GM19043 (cell line): ENCODE results near the gene MYO10.

Source experiments
- ATAC-seq: cut with Tn5 transposase; IDR thresholded peaks from one replicate; pipeline ENCODE4 v1.9.1; 2021; ENCODE audit warnings: low read depth; ENCODE audit not compliant: unreplicated experiment

Gene MYO10

GRCh38 chr5:16944816-16945562 is 8.9 kb upstream of the MYO10 start:
- no peak for ATAC-seq

DNA sequence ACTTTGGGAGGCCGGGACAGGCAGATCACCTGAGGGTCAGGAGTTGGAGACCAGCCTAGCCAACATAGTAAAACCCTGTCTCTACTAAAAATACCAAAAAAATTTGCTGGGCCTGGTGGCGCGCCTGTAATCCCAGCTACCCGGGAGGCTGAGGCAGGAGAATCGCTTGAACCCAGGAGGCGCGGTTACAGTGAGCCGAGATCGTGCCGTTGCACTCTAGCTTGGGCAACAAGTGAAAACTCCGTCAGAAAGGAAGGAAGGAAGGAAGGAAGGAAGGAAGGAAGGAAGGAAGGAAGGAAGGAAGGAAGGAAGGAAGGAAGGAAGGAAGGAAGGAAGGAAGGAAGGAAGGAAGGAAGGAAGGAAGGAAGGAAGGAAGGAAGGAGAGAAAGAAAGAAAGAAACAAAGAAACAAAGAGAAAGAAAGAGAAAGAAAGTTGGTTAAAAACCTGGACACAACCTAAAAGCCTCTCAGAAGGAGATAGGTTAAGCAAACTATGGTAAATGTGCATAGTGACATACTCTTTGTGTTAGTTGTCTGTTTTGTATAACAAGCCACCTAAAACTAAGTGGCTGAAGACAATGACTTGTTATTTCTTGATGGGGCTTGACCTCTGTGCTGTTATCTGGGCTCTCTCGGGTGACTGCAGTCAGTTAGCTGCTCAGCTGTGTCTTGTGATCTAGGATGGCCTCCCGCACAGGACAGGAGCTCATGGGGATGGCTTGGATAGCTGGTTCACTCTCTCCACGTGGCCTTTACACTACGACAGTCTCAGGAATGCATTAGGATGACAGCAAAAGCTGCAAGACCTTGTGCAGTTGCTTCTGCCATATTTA is 8.0 kb upstream of the MYO10 start:
- ATAC-seq: no peak

DNA sequence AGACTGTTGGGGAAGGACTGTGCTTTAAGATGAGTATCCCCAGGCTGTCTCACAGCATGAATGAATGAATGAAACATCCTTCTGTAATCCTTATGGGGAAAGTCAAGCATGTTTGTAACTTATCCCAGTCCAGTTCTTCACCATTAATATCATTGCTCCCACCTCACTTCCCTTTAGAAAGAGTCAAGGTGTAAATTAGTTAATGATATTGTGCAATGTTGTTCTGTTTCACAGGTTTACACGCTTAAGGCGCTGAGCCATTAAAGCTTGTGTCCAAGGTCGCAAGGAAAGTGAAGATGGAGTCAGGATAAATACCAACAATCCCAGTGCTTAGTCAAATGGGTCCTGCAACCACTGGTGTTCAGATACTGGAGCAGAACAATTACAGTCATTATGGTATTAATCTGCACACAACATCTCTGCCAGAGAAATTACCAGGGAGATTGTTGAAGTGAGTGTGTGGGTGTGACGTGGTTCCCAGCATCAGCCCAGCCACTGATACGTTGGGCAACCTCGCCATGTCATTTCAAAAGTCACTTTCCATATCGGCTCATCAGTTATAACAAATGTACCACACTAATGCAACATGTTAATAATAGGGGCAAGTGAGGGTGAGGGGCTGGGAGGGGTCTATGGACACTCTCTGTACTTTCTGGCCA is 1.5 kb upstream of the MYO10 start:
- ATAC-seq: no peak

DNA sequence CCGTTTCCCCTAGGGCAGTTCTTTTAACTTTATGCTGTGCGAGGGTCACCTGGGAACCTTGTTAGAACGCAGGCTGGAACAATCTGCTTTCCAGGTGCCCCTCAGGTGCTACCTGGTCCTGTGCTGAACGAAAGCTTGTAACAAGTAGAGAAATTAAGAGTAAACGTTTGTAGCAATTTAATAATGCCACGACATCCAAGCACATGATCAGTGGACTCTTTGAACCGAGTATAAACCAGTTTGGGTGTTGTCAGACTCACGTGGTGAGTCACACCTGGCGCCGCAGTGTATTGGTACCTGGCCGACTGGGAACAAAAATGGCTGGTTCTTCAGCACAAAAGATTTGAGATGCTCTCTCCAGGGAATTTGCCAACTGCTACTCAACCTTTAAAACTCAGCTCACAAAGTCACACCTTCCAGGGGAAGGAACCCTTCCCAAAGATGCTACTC is 926 bp upstream of the MYO10 start:
- ATAC-seq: no peak

DNA sequence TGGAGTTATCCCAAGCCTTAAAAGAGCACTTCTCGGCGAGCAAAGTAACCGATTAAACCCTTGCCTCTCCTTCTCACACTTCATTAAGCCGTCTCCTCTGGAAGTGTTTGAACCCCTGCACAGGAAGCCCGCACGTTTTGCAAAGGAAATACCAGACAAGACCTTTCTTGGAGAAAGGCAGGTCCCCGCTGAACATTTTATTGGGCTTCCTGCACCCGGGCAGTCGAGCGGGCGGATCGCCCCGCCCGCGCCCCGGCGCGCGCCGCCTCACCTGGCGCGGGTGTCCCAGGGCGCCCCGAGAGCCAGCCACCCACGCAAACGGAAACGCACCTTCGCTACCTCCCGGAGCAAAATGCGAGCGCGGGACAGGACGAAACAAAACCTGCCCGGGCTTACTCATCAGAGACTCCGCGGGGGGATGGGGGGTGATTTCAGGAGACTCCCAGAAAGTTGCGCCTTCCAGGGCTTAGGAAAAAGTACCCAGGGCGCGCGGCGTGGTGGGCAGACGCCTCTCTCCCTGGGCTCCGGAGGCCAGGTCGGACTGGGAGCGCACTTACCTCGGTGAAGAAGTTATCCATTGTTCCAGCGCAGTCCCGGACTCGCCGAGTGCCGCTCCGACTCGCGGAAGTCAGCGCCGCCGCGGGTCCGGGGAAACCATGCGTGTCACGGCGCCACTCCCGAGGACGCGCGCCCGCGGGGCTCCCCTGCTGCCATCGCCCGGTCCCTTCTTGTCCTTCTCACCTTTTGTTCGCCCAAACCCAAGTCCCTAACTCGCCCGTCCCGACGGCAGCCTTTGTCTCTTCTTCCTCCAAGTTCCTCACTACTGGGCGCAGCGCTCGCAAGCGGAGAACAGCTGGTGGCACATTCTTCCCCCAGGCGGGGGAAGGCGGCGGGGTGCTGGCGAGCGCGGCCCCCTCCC is 598 bp downstream of the MYO10 start:
- peak; percentile 43 for ATAC-seq

DNA sequence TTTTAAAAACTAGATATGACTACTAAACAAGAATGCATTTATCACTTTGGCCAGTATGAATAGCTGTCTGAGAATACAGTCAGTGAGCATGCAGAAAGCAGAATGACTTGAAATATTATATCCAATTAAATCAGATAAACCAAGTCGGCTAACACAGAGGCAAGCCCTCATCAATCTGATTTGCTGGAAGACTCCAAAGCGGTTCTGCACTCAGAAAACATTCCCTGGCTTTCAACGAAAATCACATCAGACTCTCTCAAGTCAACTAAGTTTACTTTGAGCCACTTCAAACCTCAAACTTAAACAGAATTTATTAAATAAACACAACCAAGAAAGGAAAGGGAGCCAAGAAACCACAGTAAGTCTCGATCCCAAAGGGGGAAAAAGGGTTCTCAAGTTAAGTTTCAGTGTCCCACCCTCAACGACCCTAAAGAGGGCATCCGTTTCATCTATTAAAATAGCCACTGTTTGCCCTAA is 1.4 kb downstream of the MYO10 start:
- ATAC-seq: no peak

DNA sequence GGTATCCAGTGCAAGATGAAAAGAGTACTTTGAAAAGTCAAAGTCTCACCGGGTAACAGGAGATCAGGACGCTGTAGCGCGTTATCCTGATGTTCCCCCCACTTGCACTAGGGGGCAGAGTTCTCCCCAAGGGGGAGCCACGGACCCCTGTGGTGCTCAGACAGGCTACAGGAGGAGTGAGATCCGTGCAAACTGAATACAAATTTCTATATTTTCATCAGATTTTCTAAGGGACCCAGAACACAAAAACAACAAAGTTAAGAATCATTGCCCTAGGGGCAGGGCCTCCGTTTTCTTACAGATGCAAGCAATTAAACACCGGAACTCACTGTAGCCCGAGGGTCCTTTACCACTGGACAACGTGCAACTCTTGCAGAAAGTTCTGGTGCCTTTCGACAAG is 2.0 kb downstream of the MYO10 start:
- peak; percentile 64 for ATAC-seq

GRCh38 chr5:16933337-16933736 is 2.8 kb downstream of the MYO10 start:
- no peak for ATAC-seq

DNA sequence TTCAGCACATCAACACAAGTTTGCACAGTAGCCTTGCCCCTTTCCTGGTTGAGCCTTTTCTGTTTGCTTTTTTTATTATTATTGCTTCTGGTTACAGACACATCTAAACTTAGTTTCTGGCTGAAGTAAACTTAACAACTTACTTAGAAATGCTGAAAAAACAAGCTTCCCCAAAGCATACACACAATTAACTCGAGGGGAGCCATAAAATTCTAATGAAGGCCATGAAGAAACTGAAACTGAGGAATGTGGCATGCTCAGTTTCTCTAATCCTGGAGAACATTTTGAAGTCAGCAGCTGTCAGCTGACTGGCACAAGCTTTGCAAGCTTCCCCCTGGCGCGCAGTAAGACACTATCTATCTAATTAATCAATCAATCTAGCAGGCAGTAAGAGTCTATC is 3.7 kb downstream of the MYO10 start:
- no peak for ATAC-seq

GRCh38 chr5:16931334-16932110 is 4.6 kb downstream of the MYO10 start:
- no peak for ATAC-seq

- no peak for ATAC-seq
These were observed 5.6 kb downstream of the MYO10 start for GRCh38 chr5:16930496-16930895.

DNA sequence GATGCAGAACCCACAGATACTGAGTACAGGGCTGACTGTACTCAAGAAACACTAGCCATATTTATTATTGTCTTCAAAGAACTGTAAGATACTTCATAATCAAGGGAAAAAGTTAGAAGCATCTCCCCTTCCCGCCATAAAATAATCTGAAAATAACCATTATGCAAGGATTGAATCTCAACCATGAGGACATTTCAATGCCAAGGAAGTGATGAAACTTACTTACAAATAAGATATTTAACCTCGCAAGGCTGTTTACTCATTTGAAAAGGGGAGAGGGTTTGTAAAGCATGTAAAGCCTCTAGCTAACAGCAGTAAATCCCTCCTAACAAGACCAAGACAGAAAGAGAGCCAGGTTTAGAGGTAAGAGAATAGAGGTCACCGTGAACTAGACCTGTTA is 6.3 kb downstream of the MYO10 start:
- ATAC-seq: no peak

DNA sequence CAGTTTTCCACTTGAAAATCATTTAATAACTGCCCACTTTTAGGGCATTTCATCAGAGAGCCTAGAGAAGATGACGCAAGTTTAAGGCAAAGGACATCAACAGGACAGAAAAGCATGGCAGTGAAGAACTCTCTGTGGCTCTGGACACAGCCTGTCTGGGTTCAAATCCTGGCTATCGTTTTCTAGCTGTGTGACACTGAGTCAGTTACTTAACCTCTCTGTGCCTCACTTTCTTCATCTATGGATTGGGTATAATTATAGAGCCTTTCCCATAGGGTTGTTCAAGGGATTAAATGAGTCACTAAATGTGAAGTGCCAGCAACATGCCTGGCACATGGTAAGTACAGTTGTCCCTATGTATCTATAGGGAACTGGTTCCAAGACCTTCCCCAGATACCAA is 6.7 kb downstream of the MYO10 start:
- ATAC-seq: no peak

DNA sequence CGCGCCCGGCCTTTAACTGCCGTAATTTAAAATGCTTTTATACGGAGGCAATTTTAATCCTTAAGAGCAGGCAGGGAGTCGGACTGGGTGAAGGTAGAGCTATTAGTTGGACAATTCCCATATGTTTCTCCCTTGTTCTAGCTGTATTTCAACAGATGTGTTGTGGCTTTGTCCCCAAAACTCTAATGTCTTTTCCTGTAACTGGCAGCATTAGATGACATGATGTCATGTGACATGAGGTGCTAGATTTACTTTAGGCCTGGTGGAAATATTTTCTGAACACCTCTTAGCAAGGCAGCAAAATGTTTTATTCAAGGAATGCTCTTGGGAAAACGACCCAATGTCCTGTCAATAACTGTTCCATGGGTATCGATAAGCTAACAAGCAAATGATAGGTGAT is 8.5 kb downstream of the MYO10 start:
- no peak for ATAC-seq

GRCh38 chr5:16926417-16926816 is 9.7 kb downstream of the MYO10 start:
- no peak for ATAC-seq

DNA sequence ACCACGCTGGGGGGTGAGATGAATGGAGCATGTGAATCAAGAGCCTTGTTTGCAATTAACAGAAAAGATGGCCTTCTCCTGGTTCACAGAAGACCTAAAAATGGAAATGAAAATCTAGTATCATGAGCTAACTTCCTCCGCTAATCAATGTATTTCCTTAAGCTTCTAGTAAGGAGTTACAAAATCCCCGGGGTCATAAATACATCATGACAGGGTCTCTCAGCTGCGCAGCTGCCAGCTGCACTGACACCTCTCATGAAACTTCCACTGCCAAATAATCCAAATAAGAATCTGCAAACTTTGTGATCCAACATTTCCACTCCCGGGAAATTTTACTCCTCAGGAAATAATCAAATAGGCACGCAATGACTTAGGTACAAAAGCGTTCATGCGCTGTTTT is 11.9 kb downstream of the MYO10 start:
- ATAC-seq: no peak

GRCh38 chr5:16922430-16922829 is 13.7 kb downstream of the MYO10 start:
- peak; percentile 66 for ATAC-seq

DNA sequence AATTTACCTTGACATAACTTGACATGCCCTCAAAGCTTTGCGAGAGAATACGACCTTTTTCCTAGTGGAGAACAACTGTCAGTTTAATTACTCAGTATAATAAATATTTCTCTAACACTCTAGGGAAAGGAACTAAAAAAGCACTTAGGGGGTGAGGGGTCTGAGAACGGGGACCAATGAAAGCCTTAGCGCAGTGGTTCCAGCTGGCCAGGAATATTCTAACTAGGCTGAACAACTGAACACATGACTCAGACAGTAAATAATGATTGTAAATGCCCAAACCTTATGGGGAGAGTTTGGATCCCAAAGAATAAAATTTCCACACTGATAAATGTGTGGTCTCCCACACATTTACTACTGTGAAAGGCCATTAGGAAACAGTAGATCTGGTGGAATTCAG is 14.9 kb downstream of the MYO10 start:
- ATAC-seq: no peak

- no peak for ATAC-seq
These were observed 15.8 kb downstream of the MYO10 start for GRCh38 chr5:16920109-16920816.
